HEK293 (cell line): Measurements from ENCODE around the gene SCIMP.
A peak's percentile ranks its signal among the peaks of the same experiment; 100 is the strongest.

Experiments
- ELK4 ChIP-seq: IDR thresholded peaks from 2 replicates; pipeline ENCODE4 v1.6.1; 2011; ENCODE audit warnings: mild to moderate bottlenecking, low read depth, low read length, borderline replicate concordance
- HIC1 ChIP-seq: fragments of 450-650 bp; formaldehyde crosslinking; IDR thresholded peaks from 2 replicates; pipeline ENCODE4 v1.5.1; 2016; ENCODE audit warnings: missing biosample characterization, missing genetic modification characterization
- KLF1 ChIP-seq: fragments of 450-650 bp; formaldehyde crosslinking; IDR thresholded peaks from 2 replicates; pipeline ENCODE4 v1.5.1; 2016; ENCODE audit warnings: missing biosample characterization, missing genetic modification characterization
- RBAK ChIP-seq: fragments of 450-650 bp; formaldehyde crosslinking; IDR thresholded peaks from 2 replicates; pipeline ENCODE4 v1.5.1; 2016; ENCODE audit warnings: missing biosample characterization, missing genetic modification characterization
- TCF7L2 ChIP-seq: IDR thresholded peaks from 2 replicates; pipeline ENCODE4 v1.6.1; 2011; ENCODE audit warnings: low read depth, mild to moderate bottlenecking, inconsistent platforms, low read length, moderate library complexity, borderline replicate concordance
- YY2 ChIP-seq: fragments of 450-650 bp; formaldehyde crosslinking; IDR thresholded peaks from 2 replicates; pipeline ENCODE4 v1.5.1; 2016; ENCODE audit warnings: missing biosample characterization, missing genetic modification characterization
- ZBTB1 ChIP-seq: fragments of 450-650 bp; formaldehyde crosslinking; IDR thresholded peaks from 2 replicates; pipeline ENCODE4 v1.5.1; 2016; ENCODE audit warnings: missing biosample characterization, missing genetic modification characterization
- ZBTB48 ChIP-seq: fragments of 450-650 bp; formaldehyde crosslinking; IDR thresholded peaks from 2 replicates; pipeline ENCODE4 v1.5.1; 2016; ENCODE audit warnings: missing biosample characterization, missing genetic modification characterization
- ZBTB8A ChIP-seq: fragments of 450-650 bp; formaldehyde crosslinking; IDR thresholded peaks from 2 replicates; pipeline ENCODE4 v1.5.1; 2016; ENCODE audit warnings: missing biosample characterization, missing genetic modification characterization
- ZIC2 ChIP-seq: fragments of 450-650 bp; formaldehyde crosslinking; IDR thresholded peaks from 2 replicates; pipeline ENCODE4 v1.5.1; 2016; ENCODE audit warnings: missing biosample characterization, missing genetic modification characterization
- ZNF132 ChIP-seq: fragments of 450-650 bp; formaldehyde crosslinking; IDR thresholded peaks from 2 replicates; pipeline ENCODE4 v1.5.1; 2017; ENCODE audit warnings: missing biosample characterization, missing genetic modification characterization, borderline replicate concordance
- ZNF146 ChIP-seq: fragments of 450-650 bp; formaldehyde crosslinking; IDR thresholded peaks from 2 replicates; pipeline ENCODE4 v1.5.1; 2016; ENCODE audit warnings: missing biosample characterization, missing genetic modification characterization
- ZNF16 ChIP-seq: fragments of 450-650 bp; formaldehyde crosslinking; IDR thresholded peaks from 2 replicates; pipeline ENCODE4 v1.5.1; 2016; ENCODE audit warnings: low read depth, missing biosample characterization, missing genetic modification characterization
- ZNF169 ChIP-seq: fragments of 450-650 bp; formaldehyde crosslinking; IDR thresholded peaks from 2 replicates; pipeline ENCODE4 v1.5.1; 2016; ENCODE audit warnings: missing biosample characterization, missing genetic modification characterization
- ZNF174 ChIP-seq: fragments of 450-650 bp; formaldehyde crosslinking; IDR thresholded peaks from 2 replicates; pipeline ENCODE4 v1.5.0; 2017; ENCODE audit warnings: missing biosample characterization, mild to moderate bottlenecking, missing genetic modification characterization
- ZNF223 ChIP-seq: fragments of 450-650 bp; formaldehyde crosslinking; IDR thresholded peaks from 2 replicates; pipeline ENCODE4 v1.5.1; 2016; ENCODE audit warnings: missing biosample characterization, missing genetic modification characterization
- ZNF239 ChIP-seq: fragments of 450-650 bp; formaldehyde crosslinking; IDR thresholded peaks from 2 replicates; pipeline ENCODE4 v1.5.1; 2016; ENCODE audit warnings: missing biosample characterization, missing genetic modification characterization
- ZNF248 ChIP-seq: fragments of 450-650 bp; formaldehyde crosslinking; IDR thresholded peaks from 2 replicates; pipeline ENCODE4 v1.5.1; 2017; ENCODE audit warnings: missing biosample characterization, missing genetic modification characterization
- ZNF274 ChIP-seq, 2 experiments: fragments of 200-500 bp in 1 of 2; fragments of 450-650 bp in 1 of 2; sonication (Bioruptor generic) in 1 of 2; formaldehyde crosslinking in 1 of 2; IDR thresholded peaks; 2 replicates each; pipeline versions ENCODE4 v1.5.1 to v1.6.1; 2014 to 2016; ENCODE audit warnings: borderline replicate concordance in 1 of 2, inconsistent platforms in 1 of 2, low read length in 1 of 2, missing biosample characterization in 1 of 2, missing genetic modification characterization in 1 of 2
- ZNF324 ChIP-seq: fragments of 450-650 bp; formaldehyde crosslinking; IDR thresholded peaks from 2 replicates; pipeline ENCODE4 v1.5.1; 2016; ENCODE audit warnings: missing biosample characterization, missing genetic modification characterization
- ZNF341 ChIP-seq: fragments of 450-650 bp; formaldehyde crosslinking; IDR thresholded peaks from 2 replicates; pipeline ENCODE4; 2016; ENCODE audit warnings: low read depth, missing biosample characterization, missing genetic modification characterization
- ZNF350 ChIP-seq: fragments of 450-650 bp; formaldehyde crosslinking; IDR thresholded peaks from 2 replicates; pipeline ENCODE4 v1.5.0; 2017; ENCODE audit warnings: missing biosample characterization, mild to moderate bottlenecking, missing genetic modification characterization
- ZNF398 ChIP-seq: fragments of 450-650 bp; formaldehyde crosslinking; IDR thresholded peaks from 2 replicates; pipeline ENCODE4 v1.5.1; 2017; ENCODE audit warnings: missing biosample characterization, missing genetic modification characterization
- ZNF473 ChIP-seq: fragments of 450-650 bp; formaldehyde crosslinking; IDR thresholded peaks from 2 replicates; pipeline ENCODE4 v1.5.1; 2017; ENCODE audit warnings: missing biosample characterization, missing genetic modification characterization
- ZNF560 ChIP-seq: fragments of 450-650 bp; formaldehyde crosslinking; IDR thresholded peaks from 2 replicates; pipeline ENCODE4 v1.5.1; 2017; ENCODE audit warnings: missing biosample characterization, missing genetic modification characterization, borderline replicate concordance
- ZNF596 ChIP-seq: fragments of 450-650 bp; IDR thresholded peaks from 2 replicates; pipeline ENCODE4 v1.5.0; 2018; ENCODE audit warnings: missing biosample characterization, mild to moderate bottlenecking, missing genetic modification characterization, moderate library complexity
- ZNF639 ChIP-seq: fragments of 450-650 bp; formaldehyde crosslinking; IDR thresholded peaks from 2 replicates; pipeline ENCODE4 v1.5.1; 2016; ENCODE audit warnings: missing biosample characterization, missing genetic modification characterization
- ZNF654 ChIP-seq: fragments of 450-650 bp; formaldehyde crosslinking; IDR thresholded peaks from 2 replicates; pipeline ENCODE4 v1.5.1; 2016; ENCODE audit warnings: low read depth, missing biosample characterization, missing genetic modification characterization
- ZNF670 ChIP-seq: fragments of 450-650 bp; formaldehyde crosslinking; IDR thresholded peaks from 2 replicates; pipeline ENCODE4 v1.5.1; 2016; ENCODE audit warnings: missing biosample characterization, missing genetic modification characterization, low read depth
- ZNF747 ChIP-seq: fragments of 450-650 bp; formaldehyde crosslinking; IDR thresholded peaks from 2 replicates; pipeline ENCODE4 v1.5.1; 2016; ENCODE audit warnings: missing biosample characterization, missing genetic modification characterization
- ZNF777 ChIP-seq: fragments of 450-650 bp; formaldehyde crosslinking; IDR thresholded peaks from 2 replicates; pipeline ENCODE4 v1.5.1; 2017; ENCODE audit warnings: missing biosample characterization, missing genetic modification characterization, borderline replicate concordance
- ZNF792 ChIP-seq: fragments of 450-650 bp; formaldehyde crosslinking; IDR thresholded peaks from 2 replicates; pipeline ENCODE4 v1.5.1; 2016; ENCODE audit warnings: missing biosample characterization, missing genetic modification characterization
- ZSCAN5A ChIP-seq: fragments of 450-650 bp; formaldehyde crosslinking; IDR thresholded peaks from 2 replicates; pipeline ENCODE4 v1.5.1; 2016; ENCODE audit warnings: missing biosample characterization, missing genetic modification characterization

The SCIMP gene

GRCh38 chr17:5281814-5282641 is 47.4 kb upstream of the SCIMP start, which contains the start of gene RABEP1 (continued):
- no peak; the same call in 1 of the 2 replicates for TF ChIP-seq ZIC2
- no peak for TF ChIP-seq ZNF174 (tag by site-specific recombination)
- no peak for TF ChIP-seq ELK4
- TF ChIP-seq ZNF169 (tag by site-specific recombination): no peak
- no peak for TF ChIP-seq ZNF132 (tag by site-specific recombination)
- no peak for TF ChIP-seq RBAK (tag by site-specific recombination)
- no peak for TF ChIP-seq ZBTB1 (tag by site-specific recombination)
- TF ChIP-seq ZSCAN5A (tag by site-specific recombination): no peak
- no peak for TF ChIP-seq ZNF274 (IDR thresholded peaks at IDR 0.05; ENCODE audit: low read length)
- no peak for TF ChIP-seq ZNF274 (tag by site-specific recombination; IDR thresholded peaks at IDR 0.05; ENCODE audit: borderline replicate concordance)
- no peak for TF ChIP-seq ZNF560
- no peak for TF ChIP-seq ZNF639 (tag by site-specific recombination)
- 0 out of 2 replicates have a peak, but pooled peaks have one; percentile 47 for TF ChIP-seq ZNF324 (tag by site-specific recombination)
- TF ChIP-seq ZNF398 (tag by site-specific recombination): peak; percentile 99
- TF ChIP-seq ZNF146: peak; percentile 25; the same call in 1 of the 2 replicates
- no peak for TF ChIP-seq TCF7L2
- peak; percentile 81 for TF ChIP-seq ZNF341 (tag by site-specific recombination)
- TF ChIP-seq ZNF350 (tag by site-specific recombination): no peak
- no peak for TF ChIP-seq ZNF747 (tag by site-specific recombination)
- no peak for TF ChIP-seq ZNF16 (tag by site-specific recombination)
- no peak for TF ChIP-seq ZNF792 (tag by site-specific recombination)
- TF ChIP-seq ZNF223 (tag by site-specific recombination): no peak
- TF ChIP-seq ZBTB48 (tag by site-specific recombination): peak; percentile 58
- no peak for TF ChIP-seq YY2 (tag by site-specific recombination)
- TF ChIP-seq ZNF596 (tag by site-specific recombination): 0 out of 2 replicates have a peak, but pooled peaks have one; percentile 3
- no peak for TF ChIP-seq HIC1 (tag by site-specific recombination)
- no peak for TF ChIP-seq ZNF654 (tag by site-specific recombination)
- peak; percentile 57; the same call in 1 of the 2 replicates for TF ChIP-seq ZBTB8A (tag by site-specific recombination)
- TF ChIP-seq ZNF473 (tag by site-specific recombination): no peak
- TF ChIP-seq ZNF239 (tag by site-specific recombination): no peak
- TF ChIP-seq ZNF777 (tag by site-specific recombination): no peak
- TF ChIP-seq ZNF670 (tag by site-specific recombination): no peak
- no peak for TF ChIP-seq ZNF248 (tag by site-specific recombination)
- TF ChIP-seq KLF1: peak; percentile 36; the same call in 1 of the 2 replicates
